Uterus (tissue), 2 donors: ENCODE measurements around the gene FH.

Experiments used
- CTCF ChIP-seq, 4 experiments: fragments of 200-600 bp in 2 of 4; fragments of 450-650 bp in 2 of 4; sonication (generic) in 2 of 4; IDR thresholded peaks; one replicate each; pipeline ENCODE4 v1.5.1; 2016 to 2019; ENCODE audit warnings: antibody characterized with exemption in 4 of 4, mild to moderate bottlenecking in 2 of 4, moderate library complexity in 1 of 4
- POLR2A ChIP-seq, 2 donors: fragments of 450-650 bp; IDR thresholded peaks; one replicate each; pipeline ENCODE4 v1.6.1; 2016; ENCODE audit warnings: antibody characterized with exemption in 2 of 2, mild to moderate bottlenecking in 1 of 2, moderate library complexity in 1 of 2

GRCh38 chr1:241557551-241558193 lies 38.1 kb upstream of the FH start:
- TF ChIP-seq CTCF (IDR thresholded peaks at IDR 0.05) (no peak), POLR2A (IDR thresholded peaks at IDR 0.05) (no peak)
